IMR-90 (cell line): ENCODE data around the gene PTCH2. TPM values are rescaled to one million over a fixed set of nuclear protein-coding genes. Genes with fewer than 3 reads are reported as not detected.

Experiments used
- ATAC-seq: fragments of 200-7000 bp; cut with Tn5 transposase; 2 replicates; pipeline ENCODE4 v1.9.1; 2020; ENCODE audit warnings: low read depth, mild to moderate bottlenecking, moderate library complexity
- BruUV-seq: library from RNA; stranded (reverse); fragments of 400-500 nt; replicated peaks from 2 replicates; lab custom pipeline; 2021; lab: Mats Ljungman, UMichigan
- CTCF ChIA-PET: fragments of 300-600 bp; formaldehyde crosslinking; extraction: SDS; loops from one replicate; lab custom pipeline; 2021; ENCODE audit warnings: antibody characterized with exemption; lab: Yijun Ruan, JAX
- POLR2A ChIA-PET: fragments of 300-600 bp; sonication (Branson Sonifier 250); formaldehyde crosslinking; loops from one replicate; lab custom pipeline; 2022; ENCODE audit warnings: antibody characterized with exemption; ENCODE audit not compliant: unreplicated experiment; lab: Charles Lee
- DNase-seq: peaks from one replicate; pipeline ENCODE4 v3.0.0; 2013
- H2AFZ ChIP-seq: replicated peaks from 2 replicates; pipeline ENCODE3; 2013; ENCODE audit warnings: low read length, mild to moderate bottlenecking; ENCODE audit not compliant: poor library complexity
- H2AK5ac ChIP-seq: 2 replicates; pipeline ENCODE4 v1.6.1; 2013; ENCODE audit warnings: low read depth, low read length, inconsistent platforms
- H2AK9ac ChIP-seq: replicated peaks from 2 replicates; pipeline ENCODE3; 2013; ENCODE audit warnings: mild to moderate bottlenecking, low read depth, low read length, moderate library complexity; ENCODE audit not compliant: poor library complexity
- H2BK120ac ChIP-seq: 2 replicates; pipeline ENCODE4 v1.6.1; 2013; ENCODE audit warnings: low read depth, low read length, inconsistent platforms
- H2BK15ac ChIP-seq: 3 replicates; pipeline ENCODE4 v1.6.1; 2013; ENCODE audit warnings: low read depth, low read length, inconsistent platforms
- H2BK20ac ChIP-seq: 2 replicates; pipeline ENCODE4 v1.6.1; 2013; ENCODE audit warnings: low read depth, mild to moderate bottlenecking, inconsistent platforms, low read length, moderate library complexity
- H2BK5ac ChIP-seq: 2 replicates; pipeline ENCODE4 v1.6.1; 2013; ENCODE audit warnings: mild to moderate bottlenecking, low read depth, low read length, inconsistent platforms; ENCODE audit not compliant: poor library complexity, severe bottlenecking
- H3K14ac ChIP-seq: replicated peaks from 2 replicates; pipeline ENCODE4 v1.6.1; 2013; ENCODE audit warnings: low read depth, low read length, inconsistent platforms
- H3K18ac ChIP-seq: 2 replicates; pipeline ENCODE4 v1.6.1; 2013; ENCODE audit warnings: low read depth, low read length, control low read depth
- H3K23ac ChIP-seq: 2 replicates; pipeline ENCODE4 v1.6.1; 2013; ENCODE audit warnings: low read depth, low read length, inconsistent platforms
- H3K27ac ChIP-seq: 2 replicates; pipeline ENCODE4 v1.5.1; 2013; ENCODE audit warnings: mild to moderate bottlenecking, control low read depth, low read length; ENCODE audit not compliant: insufficient read depth
- H3K27me3 ChIP-seq: 2 replicates; pipeline ENCODE4 v1.6.1; 2013; ENCODE audit warnings: low read length; ENCODE audit not compliant: control insufficient read depth, insufficient read depth
- H3K36me3 ChIP-seq: 2 replicates; pipeline ENCODE4 v1.6.1; 2013; ENCODE audit warnings: low read length, mixed read lengths; ENCODE audit not compliant: control insufficient read depth, insufficient read depth
- H3K4ac ChIP-seq: 2 replicates; pipeline ENCODE4 v1.6.1; 2013; ENCODE audit warnings: low read depth, low read length, inconsistent platforms
- H3K4me1 ChIP-seq: 2 replicates; pipeline ENCODE4 v1.6.1; 2013; ENCODE audit warnings: low read length, mixed read lengths; ENCODE audit not compliant: control insufficient read depth, insufficient read depth
- H3K4me2 ChIP-seq: 2 replicates; pipeline ENCODE4 v1.6.1; 2013; ENCODE audit warnings: low read depth, mild to moderate bottlenecking, control low read depth, low read length, moderate library complexity
- H3K4me3 ChIP-seq: 2 replicates; pipeline ENCODE4 v1.5.1; 2013; ENCODE audit warnings: low read depth, mild to moderate bottlenecking, control low read depth, low read length, moderate library complexity; ENCODE audit not compliant: insufficient read depth
- H3K56ac ChIP-seq: 2 replicates; pipeline ENCODE4 v1.6.1; 2013; ENCODE audit warnings: low read length, inconsistent platforms; ENCODE audit not compliant: insufficient read depth; ENCODE audit errors: extremely low read depth
- H3K79me1 ChIP-seq, 2 experiments: 2 replicates each; pipeline ENCODE4 v1.6.1; 2013; ENCODE audit warnings: low read length in 2 of 2, inconsistent platforms in 1 of 2, low read depth in 1 of 2
- H3K9ac ChIP-seq: 2 replicates; pipeline ENCODE4 v1.6.1; 2013; ENCODE audit warnings: low read depth, low read length, control low read depth
- H3K9me1 ChIP-seq: 2 replicates; pipeline ENCODE4 v1.6.1; 2013; ENCODE audit warnings: low read length, inconsistent platforms; ENCODE audit not compliant: insufficient read depth
- H3K9me3 ChIP-seq: 2 replicates; pipeline ENCODE4 v1.6.1; 2013; ENCODE audit warnings: low read length; ENCODE audit not compliant: control insufficient read depth, insufficient read depth
- H4K20me1 ChIP-seq: 2 replicates; pipeline ENCODE4 v1.6.1; 2013; ENCODE audit warnings: low read length, inconsistent platforms; ENCODE audit not compliant: insufficient read depth
- H4K5ac ChIP-seq: 2 replicates; pipeline ENCODE4 v1.6.1; 2013; ENCODE audit warnings: mild to moderate bottlenecking, low read depth, low read length, control low read depth
- H4K8ac ChIP-seq, 2 experiments: 2 replicates each; pipeline ENCODE4 v1.6.1; 2013; ENCODE audit warnings: low read depth in 2 of 2, low read length in 2 of 2, control low read depth in 1 of 2, inconsistent platforms in 1 of 2
- H4K91ac ChIP-seq: 2 replicates; pipeline ENCODE4 v1.6.1; 2013; ENCODE audit warnings: low read depth, low read length, inconsistent platforms; ENCODE audit not compliant: insufficient read depth
- BHLHE40 ChIP-seq: fragments of 150-350 bp; IDR thresholded peaks from 2 replicates; pipeline ENCODE4 v1.6.1; 2016; ENCODE audit warnings: mild to moderate bottlenecking, low read depth, low read length
- CHD1 ChIP-seq: IDR thresholded peaks from 2 replicates; pipeline ENCODE4 v1.6.1; 2012; ENCODE audit warnings: low read depth, low read length, improper control_type of control experiment
- CTCF ChIP-seq: conservative IDR thresholded peaks from 2 replicates; pipeline ENCODE4 v1.5.1; 2012; ENCODE audit warnings: mild to moderate bottlenecking, low read depth, low read length, improper control_type of control experiment
- ELK1 ChIP-seq: fragments of 150-350 bp; IDR thresholded peaks from 2 replicates; pipeline ENCODE4 v1.6.1; 2016; ENCODE audit warnings: low read depth, mild to moderate bottlenecking, low read length, moderate library complexity, borderline replicate concordance
- FOS ChIP-seq: fragments of 150-350 bp; IDR thresholded peaks from 2 replicates; pipeline ENCODE4 v1.6.1; 2016; ENCODE audit warnings: low read depth, low read length
- MAFK ChIP-seq: IDR thresholded peaks from 2 replicates; pipeline ENCODE4 v1.6.1; 2012; ENCODE audit warnings: low read depth, low read length, improper control_type of control experiment
- MAZ ChIP-seq: IDR thresholded peaks from 2 replicates; pipeline ENCODE4 v1.6.1; 2012; ENCODE audit warnings: low read depth, mild to moderate bottlenecking, low read length, improper control_type of control experiment, moderate library complexity, borderline replicate concordance
- MXI1 ChIP-seq: IDR thresholded peaks from 2 replicates; pipeline ENCODE4 v1.6.1; 2012; ENCODE audit warnings: low read depth, mild to moderate bottlenecking, low read length, moderate library complexity, borderline replicate concordance
- NFE2L2 ChIP-seq: fragments of 150-350 bp; IDR thresholded peaks from 2 replicates; pipeline ENCODE4 v1.6.1; 2016; ENCODE audit warnings: low read depth, mild to moderate bottlenecking, low read length
- POLR2A ChIP-seq: IDR thresholded peaks from 2 replicates; pipeline ENCODE4 v1.6.1; 2012; ENCODE audit warnings: mild to moderate bottlenecking, low read depth, low read length
- RAD21 ChIP-seq: IDR thresholded peaks from 2 replicates; pipeline ENCODE4 v1.6.1; 2012; ENCODE audit warnings: low read length, improper control_type of control experiment
- RCOR1 ChIP-seq: IDR thresholded peaks from 2 replicates; pipeline ENCODE4 v1.6.1; 2012; ENCODE audit warnings: mild to moderate bottlenecking, low read length, improper control_type of control experiment; ENCODE audit not compliant: insufficient replicate concordance
- RFX5 ChIP-seq: IDR thresholded peaks from 2 replicates; pipeline ENCODE4 v1.8.0; 2012; ENCODE audit warnings: low read depth, mild to moderate bottlenecking, low read length, moderate library complexity
- SMC3 ChIP-seq: fragments of 150-350 bp; IDR thresholded peaks from 2 replicates; pipeline ENCODE4 v1.6.1; 2016; ENCODE audit warnings: low read depth, mild to moderate bottlenecking, antibody characterized with exemption, low read length, moderate library complexity
- USF2 ChIP-seq: fragments of 150-350 bp; IDR thresholded peaks from 2 replicates; pipeline ENCODE4 v1.6.1; 2017; ENCODE audit warnings: mild to moderate bottlenecking, antibody characterized with exemption, low read length, low read depth
- WGBS, 2 experiments: methylation state at CpG; one replicate each; pipeline versions ENCODE4 v1.1.5 to v1.1.7; 2013; ENCODE audit warnings: missing lambda C conversion rate in 2 of 2; ENCODE audit not compliant: insufficient read length in 1 of 2; ENCODE audit errors: extremely low coverage in 2 of 2; 5-methylcytosine and 5-hydroxymethylcytosine counted together
- dilution Hi-C: fragments of 300-500 bp; cut with HindIII; formaldehyde crosslinking; loops from one replicate; pipeline ENCODE4 v1.14.3; 2018; ENCODE audit warnings: low sequenced_read_pairs; ENCODE audit not compliant: unreplicated experiment
- in situ Hi-C: fragments of 300-500 bp; cut with MboI; formaldehyde crosslinking; loops from 3 replicates; pipeline ENCODE4 v1.14.3; 2019; ENCODE audit warnings: low sequenced_read_pairs, inconsistent platforms, mixed read lengths
- intact Hi-C: fragments of 100-400 bp; cut with micrococcal nuclease; formaldehyde crosslinking; loops from 2 replicates; pipeline ENCODE4 v1.10.0; 2022
- polyA plus RNA-seq, 3 experiments: library from polyadenylated mRNA; depleted of rRNA; stranded (reverse); fragments of >200 nt; gene quantifications; 2 replicates each; pipeline ENCODE4 v1.2.3, GENCODE V29; 2012; ENCODE audit warnings: low replicate concordance in 1 of 3
- total RNA-seq: library from RNA; depleted of rRNA; stranded (reverse); fragments of >200 nt; gene quantifications from 2 replicates; pipeline ENCODE4 v1.2.3, GENCODE V29; 2012

The PTCH2 gene
- total and polyA plus RNA-seq, 2 of the 4 experiments (the other 2 are of a cell fraction) = under 0.01 to 0.56 TPM

- Histone ChIP-seq H3K14ac (no peak overlapping the region), H3K23ac (no peak overlapping the region), H3K36me3 (no peaks in the 10 kb centered on the region), H2AK5ac (no peak overlapping the region), H2BK120ac (no peak overlapping the region), H3K9me1 (no peaks in the 10 kb centered on the region), H3K4ac (no peak overlapping the region), H2AK9ac (no peak overlapping the region), H3K56ac (no peak overlapping the region), H2BK20ac (no peak overlapping the region), H3K4me2 (no peak overlapping the region), H3K27ac (no peak overlapping the region), H4K91ac (no peak overlapping the region), H3K4me1 (no peaks in the 10 kb centered on the region), H3K9ac (no peak overlapping the region), H4K5ac (no peak overlapping the region), H4K20me1 (no peaks in the 10 kb centered on the region), H3K27me3 (no peaks in the 10 kb centered on the region), H2AFZ (no peak overlapping the region), H3K4me3 (no peak overlapping the region), H3K79me1 (no peaks in the 10 kb centered on the region), H4K8ac (no peak overlapping the region), H3K9me3 (no peaks in the 10 kb centered on the region), H2BK15ac (no peak overlapping the region), H2BK5ac (no peak overlapping the region), H3K18ac (no peak overlapping the region)
- dilution Hi-C loops = no loop called here
- peak; percentile 28; the same call in 1 of the 2 replicates for ATAC-seq
- WGBS, 2 experiments = 86% methylated on average over 8 of the region's 24 CpGs; no CpG with 5 or more reads in 1 of the 2 experiments
- no TSS peak for BruUV-seq
- no peak for DNase-seq
- ChIA-PET POLR2A (no interaction called here), CTCF (interaction anchor here (1.6 kb wide), 1 partner anchor 18 kb away, joined by 3 read pairs; the partner anchor contains the start of gene BTBD19)
- in situ Hi-C loops = no loop called here
- intact Hi-C loops = no loop called here
- no peak for TF ChIP-seq RCOR1
- no peak for TF ChIP-seq BHLHE40
- no peak for TF ChIP-seq CTCF
- no peak for TF ChIP-seq CHD1
- no peak for TF ChIP-seq MAFK
- no peak for TF ChIP-seq MXI1
- no peak for TF ChIP-seq USF2
- TF ChIP-seq RFX5 = no peak
- no peak for TF ChIP-seq ELK1
- TF ChIP-seq NFE2L2 = no peak
- no peak for TF ChIP-seq POLR2A
- no peak for TF ChIP-seq MAZ
- no peak for TF ChIP-seq FOS
- no peak for TF ChIP-seq RAD21
- TF ChIP-seq SMC3 = no peak
These were observed 16.5 kb downstream of the PTCH2 start for GRCh38 chr1:44826375-44827196.
